HG03139 (cell line): Measurements from ENCODE around the gene RXRA.

Experiments
- ATAC-seq: cut with Tn5 transposase; IDR thresholded peaks from one replicate; pipeline ENCODE4 v1.9.1; 2021; ENCODE audit not compliant: unreplicated experiment

RXRA gene

DNA sequence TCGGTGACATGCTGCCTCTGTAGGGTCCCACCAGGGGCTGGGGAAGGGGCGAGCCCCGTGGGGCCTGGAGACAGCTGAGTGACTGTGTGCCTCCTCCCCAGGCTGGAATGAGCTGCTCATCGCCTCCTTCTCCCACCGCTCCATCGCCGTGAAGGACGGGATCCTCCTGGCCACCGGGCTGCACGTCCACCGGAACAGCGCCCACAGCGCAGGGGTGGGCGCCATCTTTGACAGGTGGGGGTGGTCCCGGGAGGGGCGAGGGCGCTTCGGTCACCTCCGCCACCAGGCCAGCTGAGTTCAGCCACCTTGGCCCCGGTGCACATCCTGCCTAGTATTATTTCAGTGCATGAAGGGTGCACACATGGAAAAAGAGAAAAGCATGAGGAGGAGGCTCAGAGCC, 102.8 kb downstream of the RXRA start:
- ATAC-seq: no peak

DNA sequence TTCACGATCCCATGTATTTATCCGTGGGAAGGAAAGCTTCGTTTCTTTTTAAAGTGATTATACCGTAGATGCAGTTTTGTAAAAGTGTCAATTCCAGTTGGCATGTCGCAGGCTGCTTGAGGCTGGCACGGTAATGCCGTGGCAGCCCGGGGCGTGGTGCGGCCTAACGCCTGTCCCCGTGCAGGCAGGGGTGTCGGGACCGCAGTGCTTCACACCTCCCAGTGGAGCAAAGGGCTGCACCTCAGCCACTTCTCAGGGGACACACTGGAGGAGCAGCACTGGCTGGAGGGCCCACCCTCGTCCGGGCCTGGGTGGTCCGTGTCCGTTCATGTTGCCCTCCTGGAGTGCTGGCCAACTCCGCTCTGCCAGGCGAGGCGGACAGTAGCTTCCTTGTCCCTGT, 103.2 kb downstream of the RXRA start:
- no peak for ATAC-seq

DNA sequence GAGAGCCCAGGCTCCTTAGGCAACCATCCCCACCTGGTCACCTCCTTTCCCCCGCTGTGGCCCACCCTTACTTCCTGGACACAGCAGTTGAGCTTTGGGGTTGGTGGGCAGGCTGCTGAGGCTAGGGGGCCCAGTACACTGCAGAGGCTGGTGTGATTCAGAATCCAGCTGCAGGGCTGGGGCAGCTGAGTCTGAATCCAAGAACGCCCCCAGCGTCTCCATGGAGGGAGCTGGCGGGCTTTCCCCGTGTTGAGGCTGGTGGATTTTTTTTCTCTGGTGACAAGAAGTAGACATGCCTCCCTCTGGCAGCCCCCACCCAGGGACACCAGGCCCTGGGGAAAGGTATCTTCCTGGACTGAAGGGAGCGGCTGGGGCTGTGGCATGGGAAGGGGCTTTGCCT, 104.8 kb downstream of the RXRA start:
- ATAC-seq: no peak

DNA sequence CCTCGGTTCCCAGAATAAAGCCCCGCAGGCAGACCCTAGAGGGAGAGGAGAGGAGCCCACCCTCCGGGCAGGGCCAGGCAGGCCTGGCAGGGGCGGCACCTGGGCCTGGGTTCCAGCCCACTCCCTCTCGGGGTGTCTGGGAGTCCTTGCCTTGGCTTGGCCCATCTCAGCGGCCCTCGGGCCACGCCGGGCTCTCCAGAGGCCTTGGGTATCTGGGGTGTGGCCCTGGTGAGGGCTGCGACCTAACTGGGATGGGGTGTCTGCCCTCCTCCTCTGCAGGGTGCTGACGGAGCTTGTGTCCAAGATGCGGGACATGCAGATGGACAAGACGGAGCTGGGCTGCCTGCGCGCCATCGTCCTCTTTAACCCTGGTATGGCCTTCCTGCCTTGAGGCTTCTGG, 105.4 kb downstream of the RXRA start:
- no peak for ATAC-seq

DNA sequence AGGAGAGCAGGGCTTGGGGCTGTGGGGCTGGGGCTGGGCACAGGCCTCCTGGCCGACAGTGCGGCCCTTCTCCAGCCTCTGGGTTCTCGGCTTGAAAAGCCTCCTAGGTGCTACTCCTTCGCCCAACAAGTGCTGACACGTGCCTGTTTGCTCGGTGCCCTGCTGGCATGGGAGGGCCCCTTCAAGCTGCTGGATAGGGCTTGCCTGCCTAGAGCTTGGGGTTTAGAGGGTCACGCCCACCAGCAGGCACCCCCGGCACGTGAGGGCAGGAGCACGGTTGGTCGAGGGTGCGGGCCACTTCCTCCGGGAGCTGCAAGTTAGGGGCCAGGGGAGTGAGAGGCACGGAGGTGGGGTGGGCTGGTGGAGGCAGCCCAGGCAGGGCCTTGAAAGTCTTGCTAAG, 106.2 kb downstream of the RXRA start:
- ATAC-seq: no peak

DNA sequence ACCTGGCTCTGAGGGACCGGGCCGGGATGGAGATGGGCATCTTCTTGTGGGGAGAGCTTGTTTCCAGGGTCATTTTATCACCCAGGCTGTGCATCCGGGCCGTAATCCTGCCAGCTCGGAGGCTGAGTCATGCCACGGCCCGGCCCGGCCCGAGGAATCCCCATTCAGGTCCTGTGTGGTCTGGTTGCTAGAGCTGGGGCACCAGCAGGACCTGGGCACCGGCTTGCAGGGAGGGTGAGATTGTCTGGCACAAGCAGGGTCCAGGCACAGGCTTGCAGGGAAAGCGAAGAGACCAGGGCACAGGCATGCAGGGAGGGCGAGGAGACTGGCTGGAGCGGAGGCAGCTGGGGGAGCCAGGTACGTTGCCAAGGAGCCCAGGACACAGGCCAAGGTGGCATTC, 106.8 kb downstream of the RXRA start:
- ATAC-seq: no peak

DNA sequence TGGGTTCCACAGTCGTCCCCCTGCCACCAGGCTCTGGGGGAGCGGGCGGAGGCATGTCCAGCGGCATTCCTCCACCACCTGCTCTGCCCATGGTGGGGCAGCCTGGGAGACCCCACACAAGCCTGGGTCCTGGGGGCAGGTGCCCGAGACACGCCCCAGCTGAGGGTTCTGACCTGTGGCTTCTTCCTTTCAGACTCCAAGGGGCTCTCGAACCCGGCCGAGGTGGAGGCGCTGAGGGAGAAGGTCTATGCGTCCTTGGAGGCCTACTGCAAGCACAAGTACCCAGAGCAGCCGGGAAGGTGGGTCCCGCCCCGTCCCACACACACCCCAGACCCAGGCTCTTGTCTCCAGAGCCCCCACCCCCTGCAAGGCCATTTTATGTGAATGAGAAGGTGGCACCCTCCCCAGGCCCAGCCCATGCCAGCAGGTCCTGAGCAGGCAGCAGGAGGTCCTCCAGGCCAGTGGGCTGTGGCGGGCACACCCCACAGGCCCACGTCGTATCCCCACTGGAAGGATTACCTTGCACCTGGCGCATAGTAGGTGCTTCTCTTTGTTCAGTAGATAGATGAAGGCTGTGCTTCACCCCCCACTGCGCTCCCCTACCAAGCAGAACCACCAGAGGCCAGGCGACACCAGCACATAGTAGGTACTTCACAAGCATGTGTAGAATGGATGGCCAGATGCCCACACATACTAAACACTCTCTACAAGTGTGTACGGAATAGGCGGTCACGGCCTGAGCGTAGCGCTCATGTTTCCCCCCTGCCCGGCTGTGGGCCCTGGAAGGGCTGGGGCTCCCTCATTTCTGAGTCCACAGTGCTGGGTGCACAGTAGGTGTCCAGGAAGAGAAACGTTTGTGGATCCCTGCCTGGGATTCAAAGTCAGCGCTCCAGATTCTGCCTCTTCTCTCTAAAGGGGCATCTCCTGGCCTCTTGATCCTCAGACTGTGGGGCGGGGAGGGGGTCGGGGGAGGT, 107.9 kb downstream of the RXRA start:
- ATAC-seq: no peak

DNA sequence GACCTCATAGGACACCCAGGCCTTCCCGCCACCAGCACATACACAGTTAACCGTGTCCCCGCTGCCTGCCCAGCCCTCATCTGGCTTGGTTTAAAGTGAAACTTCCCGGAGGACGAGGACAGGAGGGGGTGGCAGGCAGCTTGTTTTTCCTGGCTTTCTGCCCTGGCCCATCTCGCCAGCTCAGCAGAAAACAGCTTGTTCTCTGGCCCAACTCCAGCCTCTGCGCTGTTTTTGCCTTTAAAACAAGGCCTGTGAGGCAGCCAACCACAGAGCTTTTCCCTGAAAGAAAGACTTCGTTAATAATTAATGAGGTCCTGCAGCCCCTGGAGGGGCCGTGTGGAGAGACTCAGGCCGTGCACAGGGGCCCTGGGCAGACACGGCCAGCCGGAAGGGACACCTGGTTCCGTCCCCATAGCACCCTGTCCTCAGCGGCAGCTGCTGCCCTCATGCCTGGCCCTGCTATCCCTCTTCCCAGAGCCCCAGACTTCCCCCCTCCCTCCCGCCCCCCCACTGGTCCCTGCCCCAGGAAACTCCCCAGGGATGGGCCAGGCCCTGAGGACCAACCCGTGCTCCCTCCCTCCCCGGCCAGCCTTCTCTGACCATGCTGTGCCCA, 108.7 kb downstream of the RXRA start:
- no peak for ATAC-seq

DNA sequence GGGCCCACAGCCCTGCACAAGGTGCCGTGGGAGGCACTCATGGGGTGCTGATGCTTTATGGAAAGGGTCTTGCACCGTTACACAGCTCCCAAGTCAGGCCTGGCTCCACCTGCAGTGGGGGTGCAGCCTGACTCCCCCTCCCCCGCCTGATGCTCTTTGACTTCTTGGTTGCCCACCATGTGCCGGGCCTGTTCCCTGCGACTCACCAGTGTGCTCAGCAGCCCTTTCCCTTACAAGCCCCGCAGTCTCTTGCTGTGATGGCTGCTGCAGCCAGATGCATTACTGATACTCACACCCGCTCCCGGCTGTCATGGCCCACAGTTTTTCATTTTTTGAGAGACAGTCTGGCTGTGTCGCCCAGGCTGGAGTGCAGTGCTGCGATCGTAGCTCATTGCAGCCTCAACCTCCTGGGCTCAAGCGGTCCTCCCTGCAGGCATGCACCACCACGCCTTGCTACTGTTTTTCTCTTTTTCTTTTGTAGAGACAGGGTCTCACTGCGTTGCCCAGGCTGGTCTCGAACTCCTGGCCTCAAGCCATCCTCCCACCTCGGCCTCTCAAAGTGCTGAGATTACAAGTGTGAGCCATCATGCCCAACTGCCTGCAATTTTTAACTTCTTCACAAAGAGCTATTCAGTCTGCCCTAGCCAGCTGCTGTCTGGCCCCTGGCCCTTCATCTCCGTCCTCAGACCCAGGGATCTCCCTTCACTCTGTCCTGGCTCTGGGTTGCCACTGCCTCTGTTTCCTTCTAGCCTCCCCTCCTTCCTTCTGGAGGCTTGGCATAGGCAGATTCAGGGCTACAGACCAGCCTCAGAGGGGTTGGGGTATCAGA, 109.5 kb downstream of the RXRA start:
- ATAC-seq: no peak

DNA sequence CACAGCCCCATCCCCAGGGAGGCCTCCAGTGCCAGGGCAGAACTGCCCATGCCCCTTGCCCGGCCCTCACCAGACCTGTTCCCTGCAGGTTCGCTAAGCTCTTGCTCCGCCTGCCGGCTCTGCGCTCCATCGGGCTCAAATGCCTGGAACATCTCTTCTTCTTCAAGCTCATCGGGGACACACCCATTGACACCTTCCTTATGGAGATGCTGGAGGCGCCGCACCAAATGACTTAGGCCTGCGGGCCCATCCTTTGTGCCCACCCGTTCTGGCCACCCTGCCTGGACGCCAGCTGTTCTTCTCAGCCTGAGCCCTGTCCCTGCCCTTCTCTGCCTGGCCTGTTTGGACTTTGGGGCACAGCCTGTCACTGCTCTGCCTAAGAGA, 110.1 kb downstream of the RXRA start:
- ATAC-seq: no peak

DNA sequence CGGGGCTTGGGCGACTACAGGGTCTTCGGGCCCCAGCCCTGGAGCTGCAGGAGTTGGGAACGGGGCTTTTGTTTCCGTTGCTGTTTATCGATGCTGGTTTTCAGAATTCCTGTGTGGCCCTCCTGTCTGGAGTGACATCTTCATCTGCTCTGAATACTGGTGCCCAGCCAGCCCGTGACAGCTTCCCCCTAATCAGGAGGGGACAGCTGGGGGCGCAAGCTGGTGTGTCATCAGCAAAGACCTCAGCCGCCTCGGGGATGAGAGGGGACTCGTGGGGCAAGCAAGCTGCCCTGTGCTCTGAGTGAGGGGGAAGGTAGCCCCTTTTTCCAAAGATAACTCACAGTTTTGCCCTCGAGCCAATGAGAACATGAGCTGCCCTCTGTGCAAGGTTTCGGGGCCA, 110.7 kb downstream of the RXRA start:
- no peak for ATAC-seq

DNA sequence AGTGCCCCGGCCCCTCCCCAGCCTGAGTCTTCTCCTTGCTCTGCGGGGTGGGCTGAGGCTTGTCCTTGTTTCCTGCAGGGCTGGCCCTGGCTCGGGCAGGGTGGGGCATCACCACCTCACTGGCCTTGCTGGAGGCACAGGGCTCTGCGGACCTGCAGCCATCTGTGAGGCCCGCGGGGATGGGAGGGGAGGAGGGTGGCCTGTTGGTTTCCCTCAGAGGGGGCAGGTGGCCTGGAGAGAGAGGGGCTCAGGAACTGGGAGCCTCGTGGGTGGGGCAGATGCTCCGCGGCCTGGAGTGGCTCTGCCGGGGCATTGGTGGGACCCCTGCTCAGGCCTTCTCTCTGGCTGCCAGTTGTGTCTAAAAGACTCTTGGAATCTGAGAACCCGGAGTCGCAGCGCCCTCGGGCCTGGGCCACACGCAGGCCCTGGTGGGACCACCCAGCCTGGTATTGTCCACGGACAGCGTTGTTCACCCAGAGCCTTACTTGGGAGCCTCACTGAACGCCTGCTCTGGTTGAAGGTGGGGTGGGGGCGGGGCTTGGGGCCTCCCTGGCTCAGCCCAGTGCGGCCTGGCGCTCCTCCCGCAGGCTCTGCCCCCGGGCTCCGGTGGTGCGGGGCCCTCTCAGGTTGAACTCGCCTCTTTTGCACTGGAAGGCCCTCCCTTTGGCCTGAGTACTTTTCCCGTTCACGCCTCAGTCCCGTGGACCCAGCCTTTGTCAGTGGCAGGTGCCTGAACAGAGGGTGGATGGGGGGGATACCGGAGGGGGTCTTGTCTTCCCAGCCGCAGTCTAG, 111.3 kb downstream of the RXRA start:
- no peak for ATAC-seq

DNA sequence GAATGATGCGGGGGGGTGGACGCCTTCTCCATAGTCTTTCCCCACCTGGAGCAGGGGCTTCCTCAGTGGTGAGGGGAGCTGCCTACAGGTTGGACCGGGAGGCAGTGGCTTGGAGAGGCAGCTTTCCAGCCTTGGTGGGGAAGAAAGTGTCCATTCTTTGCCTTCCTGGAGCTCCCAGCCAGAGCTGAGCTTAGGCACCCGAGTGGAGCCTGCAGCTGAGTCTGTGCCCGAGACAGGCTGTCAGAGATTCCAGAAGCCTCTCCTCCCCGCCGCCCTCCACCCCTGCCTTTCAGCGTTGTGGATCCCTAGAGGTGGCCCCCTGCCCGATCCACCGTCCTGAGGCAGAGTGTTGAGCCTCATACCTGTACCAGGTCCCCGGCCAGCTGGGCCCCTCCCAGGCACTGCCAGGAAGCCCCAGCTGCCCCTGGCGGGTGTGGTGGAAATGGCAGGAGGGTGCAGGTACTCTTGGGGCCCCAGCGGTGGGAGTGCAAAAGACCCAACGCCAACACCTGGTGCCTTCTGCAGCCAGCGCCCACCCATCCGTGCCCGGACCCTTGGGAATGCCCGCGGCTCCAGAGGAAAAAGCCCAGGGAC, 112.0 kb downstream of the RXRA start:
- no peak for ATAC-seq

DNA sequence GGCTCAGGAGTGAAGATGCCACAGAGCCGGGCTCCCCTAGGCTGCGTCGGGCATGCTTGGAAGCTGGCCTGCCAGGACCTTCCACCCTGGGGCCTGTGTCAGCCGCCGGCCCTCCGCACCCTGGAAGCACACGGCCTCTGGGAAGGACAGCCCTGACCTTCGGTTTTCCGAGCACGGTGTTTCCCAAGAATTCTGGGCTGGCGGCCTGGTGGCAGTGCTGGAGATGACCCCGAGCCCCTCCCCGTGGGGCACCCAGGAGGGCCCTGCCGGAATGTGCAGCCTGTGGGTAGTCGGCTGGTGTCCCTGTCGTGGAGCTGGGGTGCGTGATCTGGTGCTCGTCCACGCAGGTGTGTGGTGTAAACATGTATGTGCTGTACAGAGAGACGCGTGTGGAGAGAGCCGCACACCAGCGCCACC, 113.1 kb downstream of the RXRA start:
- no peak for ATAC-seq

DNA sequence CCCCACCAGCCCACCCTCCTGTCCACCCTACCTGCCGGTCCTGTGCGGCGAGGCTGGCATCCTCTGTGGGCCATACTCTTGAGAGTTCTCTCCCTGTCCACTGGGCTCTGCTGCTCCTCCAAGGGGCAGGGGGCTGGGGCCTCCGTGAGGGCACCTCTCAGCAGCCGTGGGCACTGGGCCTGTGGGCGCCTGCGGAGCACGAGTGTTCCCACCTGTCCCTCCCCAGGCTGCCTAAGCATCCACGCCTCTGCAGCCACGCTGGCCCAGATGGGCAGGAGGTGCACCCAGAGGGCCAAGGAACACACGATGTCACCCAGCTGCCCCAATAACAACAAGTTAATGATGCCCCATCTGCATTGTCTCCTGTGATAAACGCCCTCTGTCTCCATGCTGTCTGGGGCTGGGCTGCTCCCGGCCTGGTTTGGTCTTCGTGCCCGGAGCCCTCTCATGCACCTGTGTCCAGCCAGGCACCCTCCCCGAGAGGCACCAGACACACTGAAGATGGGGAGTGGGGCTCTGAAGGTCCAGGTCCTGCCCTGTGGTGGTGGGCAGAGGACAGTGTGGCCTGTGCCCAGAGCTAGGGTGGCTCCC, 114.5 kb downstream of the RXRA start:
- ATAC-seq: no peak

DNA sequence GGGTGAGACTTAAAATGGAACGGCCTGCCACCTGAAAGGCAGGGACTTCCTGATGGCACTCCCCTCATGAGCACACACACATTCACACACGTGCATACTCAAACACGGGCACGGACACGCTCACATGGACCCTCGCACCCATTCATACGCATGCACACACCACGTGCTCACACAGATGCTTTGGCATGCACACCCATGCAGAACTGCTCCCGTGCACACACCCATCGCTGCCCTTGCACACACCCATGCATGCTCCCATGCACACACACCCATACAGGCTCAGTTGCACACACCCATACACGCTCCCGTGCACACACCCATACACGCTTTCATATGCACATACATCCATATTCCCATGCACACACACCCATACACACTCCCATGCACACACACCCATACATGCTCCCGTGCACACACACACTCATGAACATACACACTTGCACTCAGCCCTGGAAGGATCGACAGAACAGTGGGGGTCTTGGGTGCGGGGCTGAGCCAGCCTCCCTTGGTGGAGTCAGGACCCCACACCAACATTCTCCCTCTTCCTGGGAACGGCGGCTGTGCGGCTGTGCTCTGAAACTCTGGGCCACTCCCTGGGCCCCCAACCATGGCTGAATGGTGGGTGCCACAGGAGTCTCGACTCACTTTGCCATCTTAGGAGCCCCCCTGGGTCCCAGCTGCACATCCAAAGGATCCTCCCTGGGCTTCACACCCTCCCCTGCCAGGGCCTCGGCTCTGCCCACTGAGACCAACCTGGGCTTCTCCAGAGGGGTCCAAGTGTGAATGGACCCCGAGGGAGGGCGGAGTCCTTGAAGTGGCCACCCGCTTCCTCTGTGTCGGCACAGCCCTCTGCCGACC, 115.2 kb downstream of the RXRA start:
- ATAC-seq: no peak

DNA sequence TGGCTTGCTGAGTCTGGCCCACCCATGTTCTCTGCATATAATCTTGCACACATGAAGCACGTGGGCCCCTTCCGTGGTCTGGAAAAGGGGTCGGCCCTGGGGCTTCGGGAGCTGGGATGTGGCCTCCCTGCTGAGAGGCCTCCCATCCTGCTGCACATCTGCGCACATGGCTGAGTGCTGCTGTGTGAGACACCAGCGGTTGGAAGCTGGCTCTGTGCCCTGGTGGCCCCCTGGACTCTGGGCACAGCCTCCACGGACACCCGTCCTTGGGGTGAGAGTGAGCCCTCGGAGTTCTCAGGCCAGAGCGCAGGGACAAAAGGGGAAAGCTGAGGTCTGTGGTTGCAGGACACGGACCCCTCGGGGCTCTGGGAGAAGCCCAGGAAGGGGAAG, 115.8 kb downstream of the RXRA start:
- no peak for ATAC-seq

DNA sequence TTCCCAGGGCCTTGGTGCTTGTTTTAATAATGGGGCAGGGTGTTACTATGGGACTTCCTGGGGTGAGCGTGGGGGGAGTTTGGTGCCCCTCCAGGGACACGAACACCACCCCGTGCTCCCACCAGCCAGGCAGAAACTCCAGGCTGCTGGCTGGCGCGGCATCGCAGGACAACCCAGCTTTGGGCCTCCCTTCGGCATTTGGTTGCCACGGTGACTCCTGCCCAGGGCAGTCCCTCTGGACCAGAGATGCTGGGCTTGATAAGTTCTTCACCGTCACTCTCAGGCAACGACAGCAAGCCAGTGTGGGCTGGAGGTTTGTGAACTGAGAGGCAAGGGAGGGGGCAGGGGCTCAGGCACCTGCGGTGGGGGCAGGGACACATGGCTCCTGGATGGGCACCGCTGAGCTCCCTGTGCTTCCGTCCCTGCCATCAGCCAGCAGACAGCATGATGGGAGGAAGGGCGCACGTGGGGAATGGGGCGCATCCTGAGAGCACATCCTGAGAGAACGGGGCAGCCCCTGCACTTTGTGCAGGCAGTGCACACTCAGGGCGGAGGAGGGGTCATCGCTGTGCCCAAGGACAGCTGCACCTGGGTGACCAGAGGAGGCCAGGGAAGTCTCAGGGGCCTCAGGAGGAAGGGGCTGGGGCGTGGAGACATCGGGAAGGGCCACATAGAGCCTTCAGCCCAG, 116.4 kb downstream of the RXRA start:
- ATAC-seq: no peak
